NCI-H2029 (cell line): ENCODE results near the gene ANKS1B.
"Not testable (repeated sequence)": the region's sequence is repeated elsewhere in the genome, so short reads cannot be mapped to it uniquely, and the experiment has no call there.

Source experiments
- DNase-seq: peaks from one replicate; lab custom pipeline; 2025; lab: John Stamatoyannopoulos, UW

The ANKS1B gene

DNA sequence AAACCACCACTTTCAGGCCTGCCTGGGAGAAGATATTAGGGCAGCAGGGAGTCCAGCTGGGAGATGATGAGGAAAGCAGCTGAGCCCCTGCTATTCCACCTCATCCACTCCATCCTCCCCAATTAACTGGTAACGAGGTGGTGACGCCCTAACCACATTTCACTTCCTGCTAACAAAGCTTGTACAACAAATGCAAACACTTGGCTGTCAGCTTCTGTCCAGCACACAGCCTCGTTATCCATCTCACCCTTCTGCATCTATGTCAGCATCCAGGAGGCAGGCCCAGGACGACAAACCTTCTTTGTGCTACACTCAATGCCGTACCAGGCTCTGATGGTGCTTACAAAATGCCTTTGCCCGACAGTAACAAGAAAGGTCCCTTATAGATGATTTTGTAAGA is 1114.2 kb downstream of the ANKS1B start:
- peak; percentile 44 for DNase-seq

DNA sequence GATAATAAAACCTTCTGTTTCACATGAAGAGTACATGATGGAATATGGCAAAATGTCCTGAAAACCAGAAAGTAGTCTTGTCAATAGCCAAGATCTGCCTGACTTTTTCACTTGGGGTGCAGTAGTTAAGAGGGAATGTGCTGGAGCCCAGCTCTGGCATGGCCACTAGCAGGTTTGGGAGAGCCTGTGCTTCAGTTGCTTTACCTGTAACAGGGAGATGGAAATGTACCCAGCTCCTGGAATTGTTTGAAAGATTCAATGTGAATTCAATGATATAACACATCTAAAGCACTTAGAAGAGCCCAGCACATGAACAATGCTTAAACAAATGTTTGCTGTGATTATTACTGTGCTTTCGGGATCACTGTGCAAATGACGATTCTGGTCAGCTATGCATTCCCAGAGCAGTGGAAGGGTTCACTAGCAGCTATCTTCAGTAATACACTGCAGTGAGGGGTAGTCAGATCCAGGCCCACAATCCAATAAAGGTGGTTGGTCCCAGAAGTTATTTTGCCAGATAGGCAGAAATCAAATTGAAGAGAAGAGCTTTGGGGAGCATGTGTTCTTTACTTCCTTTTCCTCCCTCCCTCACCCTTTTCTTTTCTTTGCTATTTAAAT is 1114.7 kb downstream of the ANKS1B start:
- no peak for DNase-seq

DNA sequence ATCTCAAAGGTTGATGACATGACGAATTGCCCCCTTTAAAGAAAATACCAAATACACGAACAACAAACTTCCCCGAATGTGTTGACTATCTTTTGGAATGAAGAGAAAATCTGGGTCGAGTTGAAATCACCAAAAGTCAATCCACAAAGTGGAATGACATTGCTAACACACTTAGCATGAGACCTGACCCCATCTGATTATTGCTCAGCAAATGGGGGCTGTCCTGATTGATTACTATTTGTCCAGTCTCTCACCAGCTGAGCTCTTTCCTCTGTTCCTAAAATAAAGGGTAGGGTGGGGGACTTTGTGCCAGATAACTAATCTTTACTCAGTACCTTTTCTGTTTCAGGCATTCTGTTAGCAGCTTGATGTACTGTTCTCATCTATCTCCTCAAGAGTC is 1116.2 kb downstream of the ANKS1B start:
- no peak for DNase-seq

DNA sequence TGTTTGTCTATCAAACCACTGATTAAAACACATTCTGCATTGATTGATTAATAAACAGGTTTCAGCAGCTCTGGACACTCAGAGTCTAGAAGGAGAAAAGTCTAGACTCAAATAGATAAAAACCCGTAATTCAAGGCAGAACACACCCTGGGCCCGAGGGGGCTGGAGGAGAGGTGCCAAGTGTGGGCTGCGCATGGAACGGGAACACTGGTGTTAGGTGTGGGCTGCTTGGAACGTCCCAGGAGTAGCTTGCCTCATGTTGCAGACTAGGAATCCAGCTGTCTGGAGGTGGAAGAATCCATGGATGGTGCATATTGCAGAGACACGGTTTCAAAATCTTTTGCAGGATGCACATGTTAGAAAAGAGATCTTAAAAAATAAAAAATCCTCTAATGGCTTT is 1116.7 kb downstream of the ANKS1B start:
- DNase-seq: no peak

DNA sequence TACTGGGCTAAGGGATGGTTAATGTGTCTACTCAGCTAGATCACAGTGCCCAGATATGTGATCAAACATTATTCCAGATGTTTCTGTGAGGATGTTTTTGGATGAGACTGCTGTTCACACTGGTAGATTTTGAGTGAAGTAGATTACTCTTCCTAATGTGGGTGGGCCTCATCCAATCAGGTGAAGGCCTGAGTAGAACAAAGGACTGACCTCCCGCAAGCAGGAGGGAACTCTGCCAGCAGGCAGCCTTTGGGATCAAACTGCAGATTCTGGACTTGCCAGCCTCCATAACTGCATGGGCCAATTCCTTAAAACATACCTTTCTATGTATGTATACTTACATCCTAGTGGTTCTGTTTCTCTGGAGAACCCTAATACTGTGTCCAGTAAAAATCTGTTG is 1120.4 kb downstream of the ANKS1B start:
- no peak for DNase-seq

DNA sequence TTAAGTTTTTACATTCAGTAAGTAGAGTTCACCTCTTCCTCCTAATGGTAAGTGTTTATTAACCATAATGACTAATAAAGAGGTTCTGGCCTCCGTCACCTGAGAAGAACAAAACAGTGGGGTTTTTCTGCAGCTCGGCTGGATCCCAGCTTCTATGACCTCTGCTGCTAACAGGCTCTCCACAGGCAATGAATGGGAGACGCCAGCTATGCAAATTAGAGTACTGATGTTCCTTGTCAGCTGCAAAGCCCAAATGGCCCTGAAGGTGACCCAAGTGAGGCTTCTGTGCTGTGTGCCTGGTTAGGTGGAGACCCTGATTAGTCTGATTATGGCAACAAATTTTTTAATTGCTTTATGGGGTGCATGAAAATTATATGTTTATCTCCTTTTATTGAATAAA is 1121.6 kb downstream of the ANKS1B start:
- DNase-seq: no peak

DNA sequence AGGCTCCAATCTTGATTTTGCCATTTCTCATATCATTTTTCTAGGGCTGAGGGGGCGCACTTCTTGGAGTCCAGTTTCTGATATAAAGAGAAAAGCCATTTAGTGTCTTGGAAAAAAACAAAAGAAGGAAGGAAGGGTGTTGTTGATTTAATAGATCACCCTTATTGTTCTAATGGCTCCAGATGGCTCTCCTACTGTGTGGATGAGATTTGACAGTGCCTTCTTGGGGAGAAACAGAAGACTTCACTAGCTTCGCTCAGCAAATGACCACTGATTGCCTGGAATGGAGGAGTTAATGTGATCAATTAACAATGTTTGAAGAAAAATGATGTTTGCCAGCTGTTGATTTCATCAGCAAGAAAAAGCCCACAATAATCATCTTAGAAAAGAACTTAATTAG is 1123.5 kb downstream of the ANKS1B start:
- DNase-seq: no peak

DNA sequence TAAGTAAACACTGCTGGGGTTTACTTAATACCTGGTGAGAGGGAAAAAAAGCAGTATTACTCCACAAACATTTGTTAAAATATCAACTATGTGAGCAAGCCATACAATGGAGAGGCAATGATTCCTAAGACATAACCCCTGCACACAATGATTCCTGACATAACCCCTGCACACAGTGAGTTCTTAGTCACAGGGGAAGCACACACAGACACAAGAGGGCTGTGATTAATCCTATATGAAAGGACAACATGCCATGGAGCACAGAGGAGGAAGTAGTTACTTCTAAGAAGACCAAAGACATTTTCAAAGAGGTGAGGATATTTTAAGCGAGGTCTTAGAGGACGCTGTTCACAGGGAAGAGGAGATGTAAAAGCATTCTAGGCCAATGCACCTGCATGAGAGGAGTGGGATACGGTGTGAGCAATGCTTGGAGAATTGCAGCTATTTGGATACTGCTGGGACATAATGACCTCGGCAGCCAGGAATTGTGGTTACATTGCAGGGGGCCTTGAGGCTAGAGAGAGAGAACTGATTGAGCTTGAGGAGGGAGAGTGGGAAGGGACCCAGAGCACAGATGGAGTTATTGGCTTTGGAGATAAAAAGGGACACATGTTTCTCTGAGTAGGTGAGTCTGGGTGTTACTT is 1127.7 kb downstream of the ANKS1B start:
- no peak for DNase-seq

DNA sequence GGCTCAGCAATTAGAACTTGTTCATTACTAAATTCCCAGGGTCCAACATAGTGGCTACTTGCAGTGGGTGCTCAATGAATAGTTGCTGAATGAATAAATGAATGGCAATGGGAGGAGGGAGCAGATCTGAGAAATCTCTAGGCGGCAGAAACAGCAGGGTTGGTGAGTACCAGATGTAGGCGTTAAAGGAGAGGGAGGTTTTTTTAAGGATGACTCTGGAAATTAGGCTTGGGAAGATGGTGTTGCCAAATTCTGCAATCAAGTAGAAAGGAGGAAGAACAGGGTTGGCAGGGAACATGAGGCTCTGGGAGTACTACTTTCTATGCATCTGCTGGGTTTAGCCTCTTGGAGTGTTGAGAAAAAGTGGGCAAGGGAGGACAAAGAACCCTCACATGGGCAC is 1132.6 kb downstream of the ANKS1B start:
- DNase-seq: no peak

DNA sequence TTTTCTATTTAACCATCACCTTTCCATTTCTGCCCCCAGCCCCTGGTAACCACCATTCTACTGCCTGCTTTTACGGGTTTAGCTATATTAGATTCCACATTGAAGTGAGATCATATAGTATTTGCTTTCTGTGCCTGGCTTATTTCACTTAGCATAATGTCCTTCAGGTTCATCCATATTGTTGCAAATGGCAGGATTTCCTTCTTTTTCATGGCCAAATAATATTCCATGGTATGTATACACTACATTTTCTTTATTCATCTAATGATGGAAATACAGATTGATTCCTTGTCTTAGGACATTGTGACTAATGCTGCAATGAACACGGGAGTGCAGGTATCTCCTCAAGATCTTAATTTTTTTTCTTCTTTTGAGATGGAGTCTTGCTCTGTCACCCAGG is 1137.5 kb downstream of the ANKS1B start:
- no peak for DNase-seq

DNA sequence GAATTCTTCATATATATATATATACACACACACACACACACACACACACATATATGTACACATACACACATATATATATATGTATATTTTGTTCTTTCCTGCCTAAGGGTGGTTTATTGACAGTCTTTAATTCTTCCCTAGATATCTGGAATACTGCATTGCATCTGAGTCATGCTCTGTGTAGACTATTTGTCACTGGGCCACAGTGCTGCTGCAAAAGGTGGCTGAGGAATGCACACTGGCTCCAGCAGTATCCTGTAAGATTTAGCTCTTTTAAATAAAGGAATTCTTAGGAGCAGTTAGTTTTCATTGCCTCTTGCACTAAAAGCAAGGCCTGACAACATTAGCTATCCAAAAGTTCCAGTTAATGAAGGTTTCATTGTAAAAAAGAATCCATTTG is 1138.8 kb downstream of the ANKS1B start:
- DNase-seq: no peak

DNA sequence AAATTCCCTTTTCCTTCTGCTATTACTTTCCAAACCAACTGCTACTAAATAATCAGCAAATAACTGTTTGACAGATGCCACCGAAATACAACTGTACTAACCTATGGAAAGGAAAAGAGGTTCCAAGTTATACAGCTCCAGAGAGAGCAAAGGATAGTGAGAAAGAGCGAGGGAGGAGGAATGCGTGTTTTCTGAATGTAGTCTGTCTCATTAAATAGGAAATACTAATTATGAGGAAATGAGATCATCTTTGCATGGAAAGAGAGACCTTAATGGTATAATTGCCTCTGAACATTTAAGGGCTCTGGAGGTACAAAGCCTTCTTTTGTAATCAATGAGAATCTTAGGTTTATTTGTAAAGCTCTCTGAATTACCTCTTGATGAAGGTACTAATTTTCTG is 1144.4 kb downstream of the ANKS1B start:
- no peak for DNase-seq

DNA sequence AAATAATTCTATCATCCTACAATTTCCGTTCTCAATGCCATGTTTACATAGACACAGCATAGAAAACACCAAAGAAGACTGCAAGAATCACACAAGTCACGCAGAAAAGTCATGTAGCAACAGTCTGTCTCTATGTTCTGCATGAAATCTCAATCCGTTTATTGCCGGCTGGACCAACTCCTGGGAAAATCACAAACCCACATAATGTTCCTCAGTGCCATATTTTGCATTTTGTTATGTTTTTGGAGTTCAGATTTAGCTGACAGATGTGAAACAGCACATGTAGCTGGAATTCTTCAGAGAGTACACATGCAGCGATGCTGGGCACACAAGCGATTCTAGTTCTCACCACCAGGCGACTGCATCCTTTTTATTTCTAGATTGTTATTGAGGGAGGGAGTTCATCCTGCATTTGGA is 1146.5 kb downstream of the ANKS1B start:
- DNase-seq: no peak

DNA sequence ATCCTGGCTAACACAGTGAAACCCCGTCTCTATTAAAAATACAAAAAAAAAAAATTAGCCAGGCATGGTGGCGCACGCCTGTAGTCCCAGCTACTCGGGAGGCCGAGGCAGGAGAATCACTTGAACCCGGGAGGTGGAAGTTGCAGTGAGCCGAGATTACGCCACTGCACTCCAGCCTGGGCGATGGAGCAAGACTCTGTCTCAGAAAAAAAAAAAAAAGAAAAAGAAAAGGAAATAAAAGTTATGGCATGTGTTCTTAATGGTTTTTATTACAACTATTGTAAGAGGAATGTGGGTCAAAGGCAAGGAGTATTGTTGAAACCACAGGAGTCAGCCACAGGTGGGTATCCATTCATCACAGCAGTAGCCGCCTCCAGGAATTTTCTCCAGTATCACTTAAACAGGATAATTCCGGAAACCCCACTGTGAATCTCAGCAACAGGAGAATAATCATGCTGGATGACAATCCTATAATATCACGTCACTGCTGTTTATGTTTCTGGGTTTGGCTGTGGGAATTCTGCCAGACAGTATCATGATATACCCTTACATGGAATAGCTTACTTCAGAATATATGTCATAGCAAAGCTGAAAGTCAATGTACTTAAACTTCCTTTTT is 1147.5 kb downstream of the ANKS1B start:
- DNase-seq: not testable (repeated sequence)

DNA sequence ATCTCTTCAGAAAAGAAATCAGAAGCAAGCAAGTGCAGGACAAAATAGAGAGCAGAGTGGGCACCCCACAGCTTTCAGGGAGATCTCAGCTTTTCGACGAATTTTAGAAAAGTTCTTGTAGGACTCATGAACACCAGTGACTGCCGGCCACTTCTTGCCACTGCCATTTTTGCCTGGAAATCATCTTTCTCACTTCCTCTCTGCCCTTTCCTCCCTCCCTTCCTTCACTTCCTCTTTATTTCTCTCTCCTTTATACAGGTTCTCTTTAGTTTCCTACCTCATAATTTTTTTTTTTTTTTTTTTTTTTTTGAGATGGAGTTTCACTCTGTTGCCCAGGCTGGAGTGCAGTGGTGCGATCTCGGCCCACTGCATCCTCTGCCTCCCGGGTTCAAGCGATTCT is 1154.1 kb downstream of the ANKS1B start:
- no peak for DNase-seq

DNA sequence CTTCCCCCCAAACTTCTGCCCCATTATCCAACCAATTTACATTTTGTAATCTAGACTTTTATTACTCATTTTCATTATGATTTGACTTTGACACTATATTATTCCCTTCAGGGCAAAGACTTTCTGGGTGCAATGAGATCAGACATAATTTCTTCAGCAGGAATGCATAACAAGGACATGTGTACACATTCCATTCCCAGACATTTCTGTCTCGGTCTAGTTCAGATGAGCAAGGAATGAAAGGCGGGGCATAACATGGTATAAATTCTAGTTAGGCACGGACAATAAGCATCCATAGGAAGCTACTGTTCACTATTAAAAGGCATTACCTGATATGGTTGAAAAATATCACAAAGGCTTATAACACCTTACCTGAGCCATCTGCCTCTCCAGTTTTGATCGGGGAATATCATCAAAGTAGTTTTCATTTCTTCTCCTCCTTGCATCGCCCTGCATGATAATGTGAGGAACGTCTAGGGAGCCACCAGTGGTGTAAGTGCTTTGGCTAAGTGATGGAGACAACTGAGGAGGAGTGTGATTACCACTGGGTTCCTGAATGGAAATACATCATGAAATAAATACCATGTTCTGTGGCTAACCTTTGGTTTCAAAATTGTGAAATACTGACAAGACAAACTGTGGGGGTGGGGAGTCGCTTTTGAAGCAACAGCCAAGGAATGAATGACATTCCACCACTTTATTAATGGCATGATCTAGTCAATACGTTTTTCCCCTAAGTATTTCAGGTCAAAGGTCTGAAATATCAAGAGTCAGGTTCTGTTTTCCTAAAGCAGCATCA is 1155.7 kb downstream of the ANKS1B start:
- DNase-seq: no peak

DNA sequence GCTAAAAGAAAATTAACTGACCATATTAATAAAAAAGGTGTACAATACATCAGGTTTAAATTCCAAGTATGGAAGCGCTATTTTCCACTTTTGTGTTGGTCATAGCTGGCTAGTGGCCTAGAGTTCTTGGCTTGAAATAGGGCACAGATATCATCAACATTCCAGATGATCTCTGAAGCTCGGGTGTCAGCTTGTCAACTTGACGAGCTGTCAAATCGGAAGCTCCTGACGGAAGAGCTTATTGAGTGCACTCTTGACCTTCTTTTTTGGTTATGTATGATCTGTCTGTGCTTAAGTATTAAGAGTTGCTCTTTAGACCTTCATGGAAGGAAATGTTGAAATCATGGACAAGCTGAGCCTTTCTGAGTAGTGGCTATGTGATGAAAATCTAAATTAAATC is 1161.7 kb downstream of the ANKS1B start:
- peak; percentile 37 for DNase-seq

DNA sequence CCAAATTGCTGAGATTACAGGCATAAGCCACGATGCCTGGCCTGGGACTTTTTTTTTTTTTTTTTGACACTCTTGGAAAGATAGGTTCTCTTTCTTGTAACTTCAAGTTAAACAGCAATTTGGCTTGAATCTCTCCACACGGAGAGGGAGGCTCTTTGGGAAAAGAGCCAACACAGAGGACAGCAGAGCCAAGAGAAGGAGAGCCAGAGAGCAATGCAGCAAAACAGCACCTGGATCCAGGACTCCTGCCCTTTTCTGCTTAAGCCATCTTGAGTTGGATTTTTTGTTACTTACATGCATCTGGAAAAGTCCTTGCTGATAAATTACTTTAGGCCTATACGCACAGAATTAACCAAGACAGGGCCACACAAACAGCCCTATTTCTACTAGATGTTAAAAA is 1162.9 kb downstream of the ANKS1B start:
- no peak for DNase-seq

DNA sequence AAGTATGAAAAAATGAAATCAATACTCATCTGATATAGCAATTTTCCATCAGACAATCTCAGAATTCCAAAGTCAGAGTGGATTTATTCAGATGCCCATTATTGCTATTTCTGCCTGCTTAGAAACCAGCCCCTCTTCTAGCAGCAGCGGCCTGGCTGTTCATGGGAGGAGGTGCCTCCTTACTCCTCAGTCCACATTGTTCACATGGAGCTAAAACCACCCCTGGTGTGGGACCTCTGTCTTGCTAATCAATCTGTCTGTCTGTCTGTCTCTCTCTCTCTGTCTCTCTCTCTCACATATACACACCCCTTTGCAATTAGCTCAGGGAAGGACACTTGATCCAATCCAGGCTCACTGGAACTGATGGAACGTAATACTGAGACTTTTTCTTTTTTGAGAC is 1163.5 kb downstream of the ANKS1B start:
- no peak for DNase-seq

DNA sequence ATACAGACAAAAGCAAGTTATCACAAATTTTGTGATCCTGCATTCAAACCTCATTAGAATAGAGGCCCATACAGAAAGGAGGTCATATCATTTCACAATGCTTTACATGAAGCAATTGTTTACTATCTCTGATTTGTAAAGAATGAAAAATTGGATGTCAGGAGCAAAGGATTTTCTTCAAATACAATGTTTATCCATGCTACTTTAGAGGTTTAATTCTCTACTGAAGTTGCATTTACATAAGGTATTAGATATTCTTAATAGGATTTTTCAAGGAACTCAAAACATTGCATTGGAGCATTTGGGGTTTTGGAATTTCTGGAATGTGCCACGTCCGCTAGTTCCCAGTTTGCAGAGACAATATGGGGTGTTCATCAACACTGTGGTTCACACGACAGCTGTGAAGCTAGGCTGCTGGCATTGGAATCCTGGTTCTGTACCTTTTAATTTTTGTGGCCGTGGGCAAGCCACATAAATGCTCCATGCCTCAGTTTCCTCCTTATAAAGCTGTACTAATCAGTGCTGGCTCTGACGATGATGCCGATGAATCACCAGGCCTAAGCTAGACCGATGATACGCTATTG is 1164.8 kb downstream of the ANKS1B start:
- DNase-seq: no peak

DNA sequence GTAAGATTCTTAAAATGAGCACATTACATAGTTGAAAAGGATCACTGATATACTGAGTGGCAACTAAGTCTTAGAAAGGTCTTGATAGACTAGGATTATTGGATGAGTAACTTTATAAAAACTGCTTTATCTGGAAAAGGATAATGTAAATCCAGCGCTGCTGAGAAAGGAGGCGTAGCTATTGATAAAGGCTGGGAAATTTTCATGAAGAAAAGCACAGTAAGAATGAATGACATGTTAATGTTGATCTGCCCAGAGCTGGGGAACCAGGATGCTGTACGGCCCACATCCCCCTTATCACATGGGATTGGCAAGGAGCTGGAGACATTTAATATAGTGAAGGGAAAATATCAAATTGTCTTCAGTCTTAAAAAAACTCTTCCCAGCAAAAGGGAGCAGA is 1165.7 kb downstream of the ANKS1B start:
- DNase-seq: no peak

DNA sequence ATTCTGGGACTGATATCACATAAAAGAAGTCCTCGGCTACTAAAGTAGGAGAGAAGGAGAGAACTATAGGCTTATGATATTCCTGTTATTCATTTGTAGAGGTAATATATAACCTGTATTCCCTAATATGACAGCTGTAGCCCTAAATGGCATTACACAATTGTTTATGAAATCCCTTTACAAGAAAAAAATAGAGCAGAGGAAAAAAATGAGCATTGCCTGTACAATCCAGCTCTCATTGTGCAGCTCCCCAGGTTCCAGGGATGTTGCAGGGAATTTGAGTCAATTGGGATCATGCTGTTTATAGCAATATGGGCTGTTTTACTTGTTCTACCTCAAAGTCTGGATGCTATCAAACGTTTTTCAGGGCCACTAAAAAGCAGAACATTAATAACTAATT is 1166.5 kb downstream of the ANKS1B start:
- no peak for DNase-seq

DNA sequence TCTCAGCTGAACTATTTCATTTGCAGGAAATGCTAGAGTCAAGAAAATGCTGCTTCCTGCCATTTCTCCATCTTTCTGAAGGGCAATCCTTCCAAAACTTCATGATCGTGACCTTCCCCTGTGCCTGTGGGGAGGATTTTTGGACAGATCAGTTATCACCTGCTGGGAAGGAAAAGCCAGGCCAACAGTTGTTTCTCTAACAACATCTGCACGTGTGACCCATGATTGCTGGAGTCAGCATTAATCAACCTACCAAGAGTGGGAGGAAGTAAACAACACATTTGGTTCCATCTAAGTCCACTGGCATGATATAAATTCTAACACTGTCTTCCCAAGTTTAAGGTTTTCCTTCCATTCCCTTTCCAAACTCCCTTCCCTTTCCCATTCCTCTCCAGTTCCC is 1167.0 kb downstream of the ANKS1B start:
- no peak for DNase-seq
